ENCODE data around the gene ADGRV1.

GRCh38 chr5:90621848-90622247 is 63.3 kb downstream of the ADGRV1 start:
- TF ChIP-seq CTCF (IDR thresholded peaks at IDR 0.05; ENCODE audit: insufficient read depth, low read length, poor library complexity, severe bottlenecking) = no peak
- TF ChIP-seq EZH2phosphoT487 (conservative IDR thresholded peaks at IDR 0.05; ENCODE audit: low read length) = no peak

Data from SU-DHL-6 (cell line).